SH-SY5Y (cell line): Measurements from ENCODE around the gene HDAC9.

ENCODE experiments used
- GATA2 ChIP-seq: IDR thresholded peaks from 2 replicates; pipeline ENCODE4 v1.6.1; 2011; ENCODE audit warnings: mild to moderate bottlenecking, low read depth, low read length
- GATA3 ChIP-seq: IDR thresholded peaks from 2 replicates; pipeline ENCODE4 v1.6.1; 2011; ENCODE audit warnings: low read depth, mild to moderate bottlenecking, low read length, moderate library complexity

GRCh38 chr7:18619311-18619710 lies 123.8 kb downstream of the HDAC9 start:
- no peak for TF ChIP-seq GATA2
- no peak for TF ChIP-seq GATA3
